Neural progenitor cell (in vitro differentiated cells): Measurements from ENCODE around the gene HELB. TPM values are rescaled to one million over a fixed set of nuclear protein-coding genes. Genes with fewer than 3 reads are reported as not detected.

Experiments
- DNase-seq: peaks from one replicate; pipeline ENCODE4 v3.0.0-alpha.2; 2016; ENCODE audit warnings: low spot score
- H2AFZ ChIP-seq: fragments of 200-600 bp; sonication (generic); replicated peaks from 2 replicates; pipeline ENCODE4 v1.6.1; 2016; ENCODE audit warnings: antibody characterized with exemption
- H3F3A ChIP-seq: fragments of 200-600 bp; sonication (generic); 2 replicates; pipeline ENCODE4 v1.6.1; 2016; ENCODE audit warnings: antibody characterized with exemption, low read depth
- H3K27ac ChIP-seq: fragments of 200-600 bp; sonication (generic); 2 replicates; pipeline ENCODE4 v1.5.1; 2016; ENCODE audit warnings: mild to moderate bottlenecking
- H3K27me3 ChIP-seq: fragments of 200-600 bp; sonication (generic); 2 replicates; pipeline ENCODE4 v1.6.1; 2016; ENCODE audit warnings: mild to moderate bottlenecking, moderate library complexity
- H3K36me3 ChIP-seq: fragments of 200-600 bp; sonication (generic); 2 replicates; pipeline ENCODE4 v1.5.1; 2016
- H3K4me1 ChIP-seq: fragments of 200-600 bp; sonication (generic); 2 replicates; pipeline ENCODE4 v1.6.1; 2016; ENCODE audit warnings: mixed run types
- H3K4me2 ChIP-seq: fragments of 200-600 bp; sonication (generic); 2 replicates; pipeline ENCODE4 v1.6.1; 2016
- H3K4me3 ChIP-seq: fragments of 200-600 bp; sonication (generic); 2 replicates; pipeline ENCODE4 v1.5.1; 2016
- H3K79me2 ChIP-seq: fragments of 200-600 bp; sonication (generic); 2 replicates; pipeline ENCODE4 v1.6.1; 2016; ENCODE audit warnings: low read depth
- H3K9ac ChIP-seq: fragments of 200-600 bp; sonication (generic); 2 replicates; pipeline ENCODE4 v1.6.1; 2016
- H3K9me3 ChIP-seq: fragments of 200-600 bp; sonication (generic); 2 replicates; pipeline ENCODE4 v1.5.1; 2016; ENCODE audit warnings: low read depth
- H4K20me1 ChIP-seq: fragments of 200-600 bp; sonication (generic); 2 replicates; pipeline ENCODE4 v1.6.1; 2016; ENCODE audit warnings: low read depth
- H3K27ac Mint-ChIP-seq: 3 replicates; pipeline ENCODE4 v1.8.0; 2021; ENCODE audit warnings: mixed read lengths
- H3K27me3 Mint-ChIP-seq: 2 replicates; pipeline ENCODE4 v1.8.0; 2022; ENCODE audit warnings: low read depth, mild to moderate bottlenecking, inconsistent platforms, moderate library complexity, mixed read lengths; ENCODE audit not compliant: insufficient read depth
- H3K36me3 Mint-ChIP-seq: 3 replicates; pipeline ENCODE4 v1.8.0; 2021; ENCODE audit warnings: mixed read lengths
- H3K4me1 Mint-ChIP-seq: 3 replicates; pipeline ENCODE4 v1.8.0; 2021; ENCODE audit warnings: mixed read lengths
- H3K4me3 Mint-ChIP-seq: 3 replicates; pipeline ENCODE4 v1.8.0; 2021; ENCODE audit warnings: mild to moderate bottlenecking, moderate library complexity, mixed read lengths
- H3K9me3 Mint-ChIP-seq: 3 replicates; pipeline ENCODE4 v1.8.0; 2020; ENCODE audit warnings: mixed read lengths
- EZH2 ChIP-seq: fragments of 200-600 bp; sonication (generic); IDR thresholded peaks from 2 replicates; pipeline ENCODE4 v1.6.1; 2017; ENCODE audit warnings: antibody characterized with exemption, mild to moderate bottlenecking, moderate library complexity
- EZH2phosphoT487 ChIP-seq: fragments of 200-600 bp; sonication (generic); IDR thresholded peaks from 2 replicates; pipeline ENCODE4 v1.6.1; 2017; ENCODE audit warnings: antibody characterized with exemption
- total RNA-seq: library from RNA; depleted of rRNA; stranded (reverse); fragments of >200 nt; gene quantifications from 2 replicates; pipeline ENCODE4 v1.2.3, GENCODE V29; 2015; ENCODE audit warnings: low replicate concordance
- TF ChIP-seq, protein P1 (sequence below): fragments of 200-600 bp; sonication (generic); IDR thresholded peaks from 2 replicates; pipeline ENCODE4 v1.5.1; 2017; ENCODE audit warnings: antibody characterized with exemption, mild to moderate bottlenecking

The HELB gene
- total RNA-seq, 1 donor from 2014 or later = 10.7 TPM

DNA sequence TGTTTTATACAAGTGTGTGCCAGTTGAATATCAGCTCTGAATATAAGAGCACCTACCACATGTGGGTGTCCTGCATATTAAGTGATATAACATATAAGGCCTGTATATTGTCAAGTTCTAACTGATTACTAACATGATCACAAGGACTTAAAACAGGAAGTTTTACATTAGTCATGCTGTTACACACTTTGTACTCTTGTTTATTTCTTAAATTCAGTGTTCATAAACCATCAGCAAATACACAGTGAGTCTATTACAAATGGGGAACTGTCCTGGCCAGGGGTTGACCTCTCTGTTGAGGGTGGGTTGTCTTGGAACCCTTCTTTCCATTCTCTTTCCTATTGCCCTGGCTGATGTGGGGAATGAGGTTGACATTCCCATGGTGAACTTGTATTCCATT is 19.1 kb downstream of the HELB start:
- no peak overlapping the region for H3K9ac ChIP-seq
- no peak overlapping the region for H3K4me2 ChIP-seq
- H3K27ac Mint-ChIP-seq = no peak overlapping the region
- no peak overlapping the region for H3K4me3 Mint-ChIP-seq
- H3K27me3 ChIP-seq = no peaks in the 10 kb centered on the region
- H3K9me3 ChIP-seq = no peaks in the 10 kb centered on the region
- H2AFZ ChIP-seq = no peak overlapping the region
- no peak for DNase-seq
- no peaks in the 10 kb centered on the region for H3K36me3 ChIP-seq
- no peaks in the 10 kb centered on the region for H3K79me2 ChIP-seq
- no peaks in the 10 kb centered on the region for H3K4me1 ChIP-seq
- no peaks in the 10 kb centered on the region for H3K9me3 Mint-ChIP-seq
- H3K36me3 Mint-ChIP-seq = no peaks in the 10 kb centered on the region
- H3F3A ChIP-seq = no peaks in the 10 kb centered on the region
- H3K27ac ChIP-seq = no peak overlapping the region
- no peak overlapping the region for H3K4me3 ChIP-seq
- H3K4me1 Mint-ChIP-seq = no peaks in the 10 kb centered on the region
- H3K27me3 Mint-ChIP-seq = no peaks in the 10 kb centered on the region
- H4K20me1 ChIP-seq = no peaks in the 10 kb centered on the region
- no peak for TF ChIP-seq EZH2phosphoT487
- TF ChIP-seq EZH2 = no peak
- TF ChIP-seq, protein P1, sequence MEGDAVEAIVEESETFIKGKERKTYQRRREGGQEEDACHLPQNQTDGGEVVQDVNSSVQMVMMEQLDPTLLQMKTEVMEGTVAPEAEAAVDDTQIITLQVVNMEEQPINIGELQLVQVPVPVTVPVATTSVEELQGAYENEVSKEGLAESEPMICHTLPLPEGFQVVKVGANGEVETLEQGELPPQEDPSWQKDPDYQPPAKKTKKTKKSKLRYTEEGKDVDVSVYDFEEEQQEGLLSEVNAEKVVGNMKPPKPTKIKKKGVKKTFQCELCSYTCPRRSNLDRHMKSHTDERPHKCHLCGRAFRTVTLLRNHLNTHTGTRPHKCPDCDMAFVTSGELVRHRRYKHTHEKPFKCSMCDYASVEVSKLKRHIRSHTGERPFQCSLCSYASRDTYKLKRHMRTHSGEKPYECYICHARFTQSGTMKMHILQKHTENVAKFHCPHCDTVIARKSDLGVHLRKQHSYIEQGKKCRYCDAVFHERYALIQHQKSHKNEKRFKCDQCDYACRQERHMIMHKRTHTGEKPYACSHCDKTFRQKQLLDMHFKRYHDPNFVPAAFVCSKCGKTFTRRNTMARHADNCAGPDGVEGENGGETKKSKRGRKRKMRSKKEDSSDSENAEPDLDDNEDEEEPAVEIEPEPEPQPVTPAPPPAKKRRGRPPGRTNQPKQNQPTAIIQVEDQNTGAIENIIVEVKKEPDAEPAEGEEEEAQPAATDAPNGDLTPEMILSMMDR = no peak

DNA sequence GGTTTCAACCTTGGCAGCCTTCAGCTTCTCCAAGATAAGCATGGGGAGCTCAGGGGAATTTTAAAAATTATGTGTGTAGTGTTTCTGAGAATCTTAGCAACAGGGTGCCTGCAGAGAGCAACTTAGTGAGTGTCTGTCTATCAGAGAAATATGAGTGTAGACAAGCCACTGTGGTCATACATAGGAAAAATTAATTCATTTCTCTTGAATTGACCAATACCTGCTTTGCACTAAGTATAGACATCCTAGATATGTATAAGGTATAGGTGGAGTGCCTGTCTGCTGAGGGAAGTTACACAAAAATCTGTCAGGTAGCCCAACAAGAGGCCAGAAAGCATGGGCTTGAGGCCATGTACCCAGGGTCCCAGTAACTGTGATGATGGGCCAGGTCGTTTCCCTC is 20.7 kb downstream of the HELB start:
- Histone ChIP-seq H3F3A (no peaks in the 10 kb centered on the region), H3K4me1 (no peaks in the 10 kb centered on the region), H3K4me3 (no peak overlapping the region), H4K20me1 (no peaks in the 10 kb centered on the region), H2AFZ (no peak overlapping the region), H3K27me3 (no peaks in the 10 kb centered on the region), H3K36me3 (no peaks in the 10 kb centered on the region), H3K79me2 (no peaks in the 10 kb centered on the region), H3K9me3 (no peaks in the 10 kb centered on the region), H3K9ac (no peak overlapping the region), H3K4me2 (no peak overlapping the region), H3K27ac (no peak overlapping the region)
- Mint-ChIP-seq H3K36me3 (no peaks in the 10 kb centered on the region), H3K4me3 (no peak overlapping the region), H3K27me3 (no peaks in the 10 kb centered on the region), H3K9me3 (no peaks in the 10 kb centered on the region), H3K4me1 (no peaks in the 10 kb centered on the region), H3K27ac (no peak overlapping the region)
- no peak for TF ChIP-seq EZH2
- TF ChIP-seq EZH2phosphoT487 = no peak
- TF ChIP-seq, protein P1 = no peak
- DNase-seq = no peak

DNA sequence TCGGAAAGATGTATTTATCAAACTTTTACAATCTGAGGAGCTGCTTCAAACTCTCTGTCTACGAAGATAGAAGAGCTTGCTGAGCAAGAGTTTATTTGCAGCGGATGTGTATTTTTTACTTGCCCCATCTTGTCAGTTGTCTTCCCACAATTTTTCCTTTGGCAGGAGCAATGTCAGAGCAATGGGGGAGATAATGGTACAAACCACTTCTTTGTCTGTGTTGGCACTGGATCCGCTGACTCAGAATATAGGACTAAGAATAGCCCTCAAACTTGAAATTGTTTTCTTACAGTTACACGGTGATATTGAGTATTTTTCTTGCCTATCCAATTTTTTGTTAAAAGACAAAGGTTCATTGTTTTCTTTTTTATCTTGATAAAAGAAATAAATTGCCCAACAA is 27.6 kb downstream of the HELB start:
- H3K4me1 Mint-ChIP-seq = no peaks in the 10 kb centered on the region
- no peaks in the 10 kb centered on the region for H3K9me3 ChIP-seq
- H3K9me3 Mint-ChIP-seq = no peaks in the 10 kb centered on the region
- no peaks in the 10 kb centered on the region for H3K79me2 ChIP-seq
- H3K27ac ChIP-seq = no peak overlapping the region
- H3F3A ChIP-seq = no peaks in the 10 kb centered on the region
- H3K27ac Mint-ChIP-seq = no peak overlapping the region
- no peaks in the 10 kb centered on the region for H3K4me1 ChIP-seq
- no peak for TF ChIP-seq EZH2phosphoT487
- TF ChIP-seq, protein P1 = no peak
- no peak for TF ChIP-seq EZH2
- no peak overlapping the region for H3K4me3 Mint-ChIP-seq
- H3K27me3 ChIP-seq = no peaks in the 10 kb centered on the region
- no peak for DNase-seq
- no peaks in the 10 kb centered on the region for H4K20me1 ChIP-seq
- H2AFZ ChIP-seq = no peak overlapping the region
- H3K9ac ChIP-seq = no peak overlapping the region
- no peak overlapping the region for H3K4me3 ChIP-seq
- H3K4me2 ChIP-seq = no peak overlapping the region
- H3K27me3 Mint-ChIP-seq = peaks cover 3% of the 10 kb centered on the region
- peaks cover 2% of the 10 kb centered on the region for H3K36me3 Mint-ChIP-seq
- H3K36me3 ChIP-seq = no peaks in the 10 kb centered on the region
